ENCODE results near the gene OR5V1. TPM values are rescaled to one million over a fixed set of nuclear protein-coding genes. Genes with fewer than 3 reads are reported as not detected.

The OR5V1 gene
- total and polyA plus RNA-seq, 9 of the 15 experiments (the other 6 are each of a cell fraction or from before 2014, with no cell fraction given): not detected

- TF ChIP-seq, protein P1, sequence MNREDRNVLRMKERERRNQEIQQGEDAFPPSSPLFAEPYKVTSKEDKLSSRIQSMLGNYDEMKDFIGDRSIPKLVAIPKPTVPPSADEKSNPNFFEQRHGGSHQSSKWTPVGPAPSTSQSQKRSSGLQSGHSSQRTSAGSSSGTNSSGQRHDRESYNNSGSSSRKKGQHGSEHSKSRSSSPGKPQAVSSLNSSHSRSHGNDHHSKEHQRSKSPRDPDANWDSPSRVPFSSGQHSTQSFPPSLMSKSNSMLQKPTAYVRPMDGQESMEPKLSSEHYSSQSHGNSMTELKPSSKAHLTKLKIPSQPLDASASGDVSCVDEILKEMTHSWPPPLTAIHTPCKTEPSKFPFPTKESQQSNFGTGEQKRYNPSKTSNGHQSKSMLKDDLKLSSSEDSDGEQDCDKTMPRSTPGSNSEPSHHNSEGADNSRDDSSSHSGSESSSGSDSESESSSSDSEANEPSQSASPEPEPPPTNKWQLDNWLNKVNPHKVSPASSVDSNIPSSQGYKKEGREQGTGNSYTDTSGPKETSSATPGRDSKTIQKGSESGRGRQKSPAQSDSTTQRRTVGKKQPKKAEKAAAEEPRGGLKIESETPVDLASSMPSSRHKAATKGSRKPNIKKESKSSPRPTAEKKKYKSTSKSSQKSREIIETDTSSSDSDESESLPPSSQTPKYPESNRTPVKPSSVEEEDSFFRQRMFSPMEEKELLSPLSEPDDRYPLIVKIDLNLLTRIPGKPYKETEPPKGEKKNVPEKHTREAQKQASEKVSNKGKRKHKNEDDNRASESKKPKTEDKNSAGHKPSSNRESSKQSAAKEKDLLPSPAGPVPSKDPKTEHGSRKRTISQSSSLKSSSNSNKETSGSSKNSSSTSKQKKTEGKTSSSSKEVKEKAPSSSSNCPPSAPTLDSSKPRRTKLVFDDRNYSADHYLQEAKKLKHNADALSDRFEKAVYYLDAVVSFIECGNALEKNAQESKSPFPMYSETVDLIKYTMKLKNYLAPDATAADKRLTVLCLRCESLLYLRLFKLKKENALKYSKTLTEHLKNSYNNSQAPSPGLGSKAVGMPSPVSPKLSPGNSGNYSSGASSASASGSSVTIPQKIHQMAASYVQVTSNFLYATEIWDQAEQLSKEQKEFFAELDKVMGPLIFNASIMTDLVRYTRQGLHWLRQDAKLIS (CRISPR knock-in tag; IDR thresholded peaks at IDR 0.05): no peak
- no peak for TF ChIP-seq POLR3A (IDR thresholded peaks at IDR 0.05; ENCODE audit: borderline replicate concordance, extremely low read depth, insufficient read depth, insufficient read length)
- no peak for TF ChIP-seq DMBX1 (CRISPR knock-in tag; IDR thresholded peaks at IDR 0.05; ENCODE audit: borderline replicate concordance)
- no peak for TF ChIP-seq RBM25 (IDR thresholded peaks at IDR 0.05; ENCODE audit: low read depth, low read length, severe bottlenecking)
- no peak for TF ChIP-seq SOX6 (IDR thresholded peaks at IDR 0.05)
- TF ChIP-seq ATF7 (IDR thresholded peaks at IDR 0.05): no peak
Measured at GRCh38 chr6:29388533-29388932, 19.9 kb upstream of the OR5V1 start (continued).

DNA sequence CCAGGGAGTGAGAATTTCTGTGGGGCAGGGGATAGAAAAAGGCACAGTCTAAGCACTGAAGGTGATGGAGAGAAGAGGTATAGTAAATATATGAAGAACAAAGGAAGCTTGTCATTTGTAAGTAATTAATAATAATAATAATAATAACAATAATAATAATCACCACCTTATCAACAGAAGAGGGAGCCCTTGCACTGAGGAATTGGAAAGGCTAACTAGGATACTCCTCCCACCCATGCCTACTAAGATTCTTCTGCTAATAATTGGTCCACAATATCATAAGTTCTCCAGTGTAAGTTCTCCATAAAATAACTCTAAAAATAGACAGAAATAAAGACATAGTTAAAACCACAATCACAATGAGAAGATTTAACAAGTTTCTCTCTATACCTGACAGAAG is 7.3 kb upstream of the OR5V1 start:
- intact Hi-C loops (cut with micrococcal nuclease) (loop anchor here (1.0 kb wide), 1 partner anchor 213 kb away; no protein-coding TSS in a partner anchor), in situ Hi-C loops (cut with MboI) (no loop called here)
- ChIA-PET CTCF (ENCODE audit: low intra/inter-chr PET ratio) (no interaction called here), POLR2A (no interaction called here)
- no TSS peak for BruUV-seq (replicated peaks)
- Histone ChIP-seq H2AFZ (ENCODE audit: low read depth, low read length) (no peak overlapping the region), H3K79me2 (ENCODE audit: control insufficient read depth, insufficient read depth, low read length) (no peaks in the 10 kb centered on the region), H3K9me1 (ENCODE audit: control insufficient read depth, insufficient read depth, low read length) (no peaks in the 10 kb centered on the region), H3K4me3 (no peak overlapping the region), H4K20me1 (replicated peaks; ENCODE audit: control insufficient read depth, insufficient read depth, low read length) (no peaks in the 10 kb centered on the region), H3K9me3 (replicated peaks; ENCODE audit: control insufficient read depth, insufficient read depth, low read depth, low read length) (no peaks in the 10 kb centered on the region), H3K9ac (ENCODE audit: insufficient read depth in 1 of 2, low read depth in 2 of 2, low read length in 2 of 2) (no peak overlapping the region), H3K27me3 (ENCODE audit: control insufficient read depth in 2 of 2, insufficient read depth in 2 of 2, low read length in 2 of 2) (peaks cover 2 to 6% of the 10 kb centered on the region in 2 experiments; a peak in 1 of 5 replicates), H3K4me1 (replicated peaks in 1 of 2; ENCODE audit: control insufficient read depth in 2 of 2, insufficient read depth in 2 of 2, low read length in 2 of 2) (no peaks in the 10 kb centered on the region), H3K27ac (ENCODE audit: extremely low read depth, low read depth, low read length) (no peak overlapping the region), H3K4me2 (ENCODE audit: insufficient read depth, low read length) (no peak overlapping the region), H3K36me3 (ENCODE audit: control insufficient read depth, insufficient read depth, low read length) (no peaks in the 10 kb centered on the region)
- DNase-seq (ENCODE audit: extremely low read depth in 1 of 4, low spot score in 3 of 4) (peak in 1 of 4 experiments; percentile 5), FAIRE-seq (no peak), ATAC-seq (no peak)
- no peak for TF ChIP-seq LCOR (CRISPR knock-in tag; IDR thresholded peaks at IDR 0.05)
- peak in 2 of 3 experiments; percentile 12 to 24; a peak in 2 of 6 replicates for TF ChIP-seq CTCF (IDR thresholded peaks at IDR 0.05 in 2 of 3, conservative IDR thresholded peaks at IDR 0.05 in 1 of 3; ENCODE audit: insufficient read depth in 2 of 3, low read depth in 1 of 3, low read length in 3 of 3)
- peak; percentile 32 to 52 for TF ChIP-seq RAD21 (CRISPR knock-in tag; conservative IDR thresholded peaks at IDR 0.05 in 1 of 2, IDR thresholded peaks at IDR 0.05 in 1 of 2)
